Activated naive CD4-positive, alpha-beta T cell treated with anti-CD3 and anti-CD28 coated beads, Interleukin-2, amount 50 U/mL, for 16 hours (primary cell): ENCODE data around the gene KCNE2.

Source experiments
- DNase-seq: peaks from one replicate; pipeline ENCODE4 v3.0.0-alpha.2; 2020

The KCNE2 gene

GRCh38 chr21:34363733-34364132, at the start of gene KCNE2:
Gene KCNE2 (plus strand): TSS chr21:34364006. CDS start chr21:34370479, 6,473 bp downstream.
- no peak for DNase-seq

DNA sequence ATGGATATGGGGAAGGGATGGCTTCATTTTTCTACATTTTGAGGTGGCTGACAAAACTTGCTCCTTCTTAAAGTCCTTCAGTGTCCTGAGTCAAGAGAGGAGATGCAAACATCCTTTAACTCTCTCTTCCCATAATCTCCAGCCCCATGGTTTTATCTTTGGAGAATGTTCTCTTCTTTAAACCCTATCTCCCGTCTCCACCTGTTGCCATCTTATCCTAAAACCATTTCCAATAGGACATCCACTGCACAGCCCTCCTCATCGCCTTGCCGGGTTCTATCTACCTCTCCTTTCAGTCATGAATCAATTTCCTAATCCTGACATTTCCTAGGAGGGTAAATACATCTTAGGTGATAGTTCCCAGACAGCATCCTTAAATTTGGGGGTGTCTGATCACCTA, 44.2 kb upstream of the KCNE2 start:
- DNase-seq = no peak

- no peak for DNase-seq
These were observed 43.8 kb upstream of the KCNE2 start for GRCh38 chr21:34320011-34320410.

DNA sequence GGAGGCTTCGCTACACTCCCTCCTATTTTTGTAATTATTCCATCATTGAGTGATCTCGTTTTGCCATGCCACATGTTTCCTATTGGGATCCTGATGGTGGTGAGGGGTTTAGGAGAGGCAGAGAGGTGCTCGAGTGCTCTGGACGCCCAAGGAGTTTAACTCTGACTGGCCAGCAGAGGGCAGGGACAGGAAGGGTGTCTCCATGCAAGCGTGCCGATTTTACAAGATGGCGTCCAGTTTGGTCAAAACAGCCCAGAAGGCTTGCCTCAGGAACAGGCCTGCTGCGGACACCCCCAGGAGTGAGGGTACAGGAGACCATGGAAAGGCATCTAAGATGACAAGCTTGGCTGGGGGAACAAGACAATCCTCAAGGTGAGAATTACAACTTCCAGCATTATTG, 33.8 kb upstream of the KCNE2 start:
- DNase-seq = no peak

- DNase-seq = no peak
These were observed 32.1 kb upstream of the KCNE2 start for GRCh38 chr21:34331726-34332125.

- DNase-seq = no peak
These were observed 31.5 kb upstream of the KCNE2 start for GRCh38 chr21:34332347-34332746.

- DNase-seq = no peak
These were observed 30.6 kb upstream of the KCNE2 start for GRCh38 chr21:34333121-34333739.

DNA sequence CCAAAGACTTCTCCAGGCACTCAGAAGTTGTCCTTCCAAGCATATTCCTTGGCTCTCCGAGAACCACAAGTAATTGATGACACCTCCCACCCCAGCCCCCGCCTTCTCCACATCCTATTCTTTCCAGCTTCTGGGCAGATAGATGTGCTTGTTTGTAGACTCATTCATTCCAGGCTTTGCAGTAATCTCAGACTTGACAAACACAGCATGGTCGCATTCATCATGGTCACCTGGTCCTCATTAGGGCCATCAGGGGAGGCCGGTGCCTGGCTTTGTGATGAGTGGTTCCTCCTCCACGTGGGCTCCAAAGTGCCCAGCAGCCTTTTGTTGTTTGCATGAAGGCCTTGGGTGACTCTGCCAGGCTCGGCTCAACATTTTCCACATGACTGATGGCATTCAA, 28.5 kb upstream of the KCNE2 start:
- no peak for DNase-seq

GRCh38 chr21:34336245-34336644, 27.6 kb upstream of the KCNE2 start:
- no peak for DNase-seq

DNA sequence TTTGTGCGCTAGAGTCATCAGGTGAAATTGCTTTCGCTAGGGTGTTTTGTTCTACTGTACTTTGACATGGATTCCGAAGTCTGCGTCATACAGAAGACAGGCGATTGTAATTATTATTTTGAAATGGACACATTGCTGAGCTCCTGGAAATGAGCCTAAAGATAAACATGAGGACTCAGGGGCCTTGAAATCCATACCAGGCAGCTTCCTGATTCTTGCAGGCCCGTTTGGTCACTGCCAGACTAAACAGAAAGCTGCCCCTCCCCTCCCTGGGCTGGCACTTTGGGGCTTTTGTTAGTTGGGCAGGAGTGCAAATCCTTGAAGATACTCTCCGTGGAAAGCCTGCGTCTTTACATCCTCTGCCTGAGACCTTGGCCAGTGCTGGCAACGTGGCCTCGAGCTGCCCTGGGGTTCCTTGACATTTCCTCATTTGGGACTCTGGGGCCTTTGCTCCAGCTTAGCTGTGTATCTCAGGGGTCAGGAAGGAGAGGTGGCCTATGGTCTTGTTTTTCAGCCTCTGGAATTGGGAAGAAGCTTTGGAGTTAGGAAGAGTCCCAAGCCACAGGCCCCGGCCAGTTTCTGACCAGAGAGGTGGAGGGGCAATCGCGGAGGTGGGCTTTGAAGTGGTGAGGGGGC, 26.9 kb upstream of the KCNE2 start:
- DNase-seq = no peak

DNA sequence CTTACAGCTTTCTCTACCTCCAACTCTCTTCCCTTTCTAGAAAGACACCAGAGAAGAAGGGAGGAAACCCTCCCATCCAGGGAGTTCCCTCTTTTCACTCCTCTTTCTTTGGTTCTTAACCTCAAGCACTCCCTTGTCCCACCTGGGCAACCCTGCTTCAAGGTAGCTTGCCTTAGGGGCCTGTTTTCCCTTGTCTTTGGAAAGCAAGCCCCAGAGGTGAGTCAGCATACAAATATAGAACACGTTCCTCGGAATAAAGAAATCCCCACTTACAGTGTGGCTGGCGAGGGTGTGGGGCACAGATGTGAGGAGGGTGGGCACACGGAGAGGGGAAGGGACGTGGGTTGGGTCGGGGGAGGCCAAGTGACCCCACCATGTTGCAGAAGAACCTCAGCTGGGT, 26.1 kb upstream of the KCNE2 start:
- no peak for DNase-seq

DNA sequence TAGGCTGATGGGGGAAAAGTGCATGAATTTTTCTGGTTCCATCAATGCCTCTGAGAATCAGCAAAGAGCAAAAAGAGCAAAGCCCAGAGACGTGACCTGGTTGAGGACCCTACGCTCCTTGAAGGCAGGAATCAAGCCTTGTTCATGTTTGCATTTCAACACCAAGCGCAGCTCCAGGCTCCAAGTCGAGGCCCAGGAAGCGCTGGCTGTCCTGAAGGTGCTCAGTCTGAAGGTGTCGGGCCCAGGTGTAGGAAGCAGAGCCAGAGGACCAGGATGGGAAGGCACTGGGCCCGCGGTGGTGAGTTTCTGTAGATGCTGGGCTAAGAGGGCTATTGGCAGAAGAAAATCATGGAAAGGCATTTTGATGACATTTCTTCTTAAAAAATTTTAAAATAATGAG, 25.6 kb upstream of the KCNE2 start:
- DNase-seq = no peak

- DNase-seq = no peak
These were observed 23.7 kb upstream of the KCNE2 start for GRCh38 chr21:34340061-34340460.

DNA sequence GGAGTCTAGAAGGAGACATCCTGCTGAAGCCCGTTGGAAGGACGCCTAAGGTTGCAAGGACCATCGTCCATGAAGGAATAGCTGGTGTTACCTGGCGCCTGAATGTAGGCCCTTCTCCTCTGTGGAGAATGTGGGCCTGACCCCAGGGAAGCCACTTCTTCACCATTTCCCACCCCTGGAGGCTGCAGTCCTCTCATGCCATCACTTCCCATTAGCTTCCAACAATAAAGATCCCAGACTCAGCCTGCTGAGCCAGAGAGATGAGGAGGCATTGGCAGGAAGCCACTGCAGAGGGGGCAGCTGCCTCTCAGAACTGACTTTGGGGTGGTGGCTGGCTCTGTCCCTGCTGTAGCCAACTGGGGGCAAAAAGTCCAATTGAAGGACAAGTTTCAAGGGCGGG, 21.3 kb upstream of the KCNE2 start:
- no peak for DNase-seq

GRCh38 chr21:34343347-34343746, 20.5 kb upstream of the KCNE2 start:
- no peak for DNase-seq

DNA sequence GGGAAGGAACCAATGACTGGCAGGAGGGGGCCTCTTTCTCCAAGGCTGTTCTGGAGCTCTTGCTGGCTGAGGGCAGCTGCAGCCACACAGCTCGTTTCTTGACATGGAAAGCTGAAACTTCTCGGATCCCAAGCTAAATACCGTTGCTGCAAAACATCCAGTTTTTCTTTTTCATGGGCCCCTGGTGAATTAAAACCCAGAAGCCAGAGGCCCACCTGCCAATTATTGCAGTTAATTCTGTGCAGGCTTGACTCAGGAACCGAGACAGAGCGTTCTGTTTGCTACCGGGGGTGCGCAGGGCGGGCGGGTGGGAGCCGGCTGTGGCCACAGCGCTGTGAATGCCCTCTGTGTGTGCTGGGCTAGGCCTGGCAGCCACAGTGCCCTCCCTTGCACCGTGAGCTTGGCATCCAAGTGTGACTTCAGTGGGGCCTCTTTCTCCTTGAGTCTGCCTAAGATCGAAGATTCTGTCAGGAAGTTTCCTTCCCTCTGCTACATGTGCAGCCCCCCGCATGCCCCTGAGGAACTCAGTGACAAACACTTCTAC, 19.9 kb upstream of the KCNE2 start:
- no peak for DNase-seq

GRCh38 chr21:34344584-34344983, 19.2 kb upstream of the KCNE2 start:
- DNase-seq = no peak

- DNase-seq = no peak
These were observed 18.5 kb upstream of the KCNE2 start for GRCh38 chr21:34345091-34345871.

- DNase-seq = no peak
These were observed 17.9 kb upstream of the KCNE2 start for GRCh38 chr21:34345892-34346291.

GRCh38 chr21:34348890-34349519, 14.8 kb upstream of the KCNE2 start:
- DNase-seq = no peak

GRCh38 chr21:34351786-34352241, 12.0 kb upstream of the KCNE2 start:
- no peak for DNase-seq

DNA sequence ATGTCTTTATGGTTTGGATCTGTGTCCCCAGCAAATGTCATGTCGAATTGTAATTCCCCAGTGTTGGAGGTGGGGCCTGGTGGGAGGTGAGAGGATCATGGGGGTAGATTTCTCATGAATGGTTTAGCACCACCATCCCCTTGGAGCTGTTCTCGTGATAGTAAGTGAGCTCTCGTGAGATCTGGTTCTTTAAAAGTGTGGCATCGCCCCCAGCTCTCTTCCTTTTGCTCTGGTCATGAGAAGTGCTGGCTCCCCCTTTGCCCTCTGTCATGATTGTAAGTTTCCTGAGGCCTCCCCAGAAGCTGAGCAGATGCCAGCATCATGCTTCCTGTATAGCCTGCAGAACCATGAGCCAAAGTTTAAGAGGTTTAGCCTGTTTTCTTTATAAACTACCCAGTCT, 11.2 kb upstream of the KCNE2 start:
- DNase-seq = no peak

DNA sequence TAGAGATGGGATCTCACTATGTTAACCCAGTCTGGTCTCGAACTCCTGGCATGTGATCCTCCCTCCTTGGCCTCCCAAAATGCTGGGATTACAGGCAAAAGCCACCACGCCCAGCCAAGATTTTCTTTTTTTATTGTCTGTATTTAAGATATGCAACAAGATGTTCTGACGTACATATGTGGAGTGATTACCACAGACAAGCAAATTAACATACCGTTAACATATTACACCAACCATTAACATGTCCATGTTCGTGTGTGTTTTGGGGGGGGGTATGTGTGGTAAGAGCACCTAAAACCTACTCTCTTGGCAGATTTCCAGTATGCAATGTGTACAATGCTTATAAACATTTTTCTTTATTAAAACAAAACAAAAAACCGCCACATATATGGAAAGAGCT, 10.6 kb upstream of the KCNE2 start:
- DNase-seq = no peak
